ENCODE data around the gene CALHM4.

DNA sequence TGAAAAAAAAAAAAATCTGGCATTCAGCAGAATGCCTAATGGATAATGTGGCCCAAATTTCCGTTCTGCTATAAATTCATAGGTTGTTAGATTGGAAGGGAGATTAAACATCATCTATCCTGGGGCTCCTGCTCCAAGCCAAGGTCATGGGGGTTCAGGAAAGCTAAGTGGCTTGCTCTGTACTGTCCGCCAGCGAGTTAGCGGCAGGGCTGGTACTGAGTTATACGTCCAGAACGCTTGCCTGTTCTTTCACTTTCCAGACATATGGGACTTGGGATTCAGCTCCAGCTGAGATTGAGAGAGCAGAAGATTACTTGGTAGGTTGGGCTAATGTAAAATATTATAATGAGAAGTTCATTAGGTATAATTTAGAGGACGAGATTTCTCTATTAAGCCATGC lies 18.6 kb downstream of the CALHM4 start:
- TF ChIP-seq, protein P1, sequence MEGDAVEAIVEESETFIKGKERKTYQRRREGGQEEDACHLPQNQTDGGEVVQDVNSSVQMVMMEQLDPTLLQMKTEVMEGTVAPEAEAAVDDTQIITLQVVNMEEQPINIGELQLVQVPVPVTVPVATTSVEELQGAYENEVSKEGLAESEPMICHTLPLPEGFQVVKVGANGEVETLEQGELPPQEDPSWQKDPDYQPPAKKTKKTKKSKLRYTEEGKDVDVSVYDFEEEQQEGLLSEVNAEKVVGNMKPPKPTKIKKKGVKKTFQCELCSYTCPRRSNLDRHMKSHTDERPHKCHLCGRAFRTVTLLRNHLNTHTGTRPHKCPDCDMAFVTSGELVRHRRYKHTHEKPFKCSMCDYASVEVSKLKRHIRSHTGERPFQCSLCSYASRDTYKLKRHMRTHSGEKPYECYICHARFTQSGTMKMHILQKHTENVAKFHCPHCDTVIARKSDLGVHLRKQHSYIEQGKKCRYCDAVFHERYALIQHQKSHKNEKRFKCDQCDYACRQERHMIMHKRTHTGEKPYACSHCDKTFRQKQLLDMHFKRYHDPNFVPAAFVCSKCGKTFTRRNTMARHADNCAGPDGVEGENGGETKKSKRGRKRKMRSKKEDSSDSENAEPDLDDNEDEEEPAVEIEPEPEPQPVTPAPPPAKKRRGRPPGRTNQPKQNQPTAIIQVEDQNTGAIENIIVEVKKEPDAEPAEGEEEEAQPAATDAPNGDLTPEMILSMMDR (IDR thresholded peaks at IDR 0.05), result no peak
- no peak for TF ChIP-seq RAD21 (IDR thresholded peaks at IDR 0.05; ENCODE audit: low read length)
- TF ChIP-seq GABPA (IDR thresholded peaks at IDR 0.05; ENCODE audit: low read depth), result no peak
- no peak for TF ChIP-seq SMC3 (IDR thresholded peaks at IDR 0.05; ENCODE audit: low read depth, low read length)
- no peak for TF ChIP-seq GATA2 (CRISPR knock-in tag; IDR thresholded peaks at IDR 0.05)
- no peak for TF ChIP-seq CHD2 (IDR thresholded peaks at IDR 0.05; ENCODE audit: low read length, partially characterized antibody)
- no peak for TF ChIP-seq PBX3 (IDR thresholded peaks at IDR 0.05)
- TF ChIP-seq, protein P2, sequence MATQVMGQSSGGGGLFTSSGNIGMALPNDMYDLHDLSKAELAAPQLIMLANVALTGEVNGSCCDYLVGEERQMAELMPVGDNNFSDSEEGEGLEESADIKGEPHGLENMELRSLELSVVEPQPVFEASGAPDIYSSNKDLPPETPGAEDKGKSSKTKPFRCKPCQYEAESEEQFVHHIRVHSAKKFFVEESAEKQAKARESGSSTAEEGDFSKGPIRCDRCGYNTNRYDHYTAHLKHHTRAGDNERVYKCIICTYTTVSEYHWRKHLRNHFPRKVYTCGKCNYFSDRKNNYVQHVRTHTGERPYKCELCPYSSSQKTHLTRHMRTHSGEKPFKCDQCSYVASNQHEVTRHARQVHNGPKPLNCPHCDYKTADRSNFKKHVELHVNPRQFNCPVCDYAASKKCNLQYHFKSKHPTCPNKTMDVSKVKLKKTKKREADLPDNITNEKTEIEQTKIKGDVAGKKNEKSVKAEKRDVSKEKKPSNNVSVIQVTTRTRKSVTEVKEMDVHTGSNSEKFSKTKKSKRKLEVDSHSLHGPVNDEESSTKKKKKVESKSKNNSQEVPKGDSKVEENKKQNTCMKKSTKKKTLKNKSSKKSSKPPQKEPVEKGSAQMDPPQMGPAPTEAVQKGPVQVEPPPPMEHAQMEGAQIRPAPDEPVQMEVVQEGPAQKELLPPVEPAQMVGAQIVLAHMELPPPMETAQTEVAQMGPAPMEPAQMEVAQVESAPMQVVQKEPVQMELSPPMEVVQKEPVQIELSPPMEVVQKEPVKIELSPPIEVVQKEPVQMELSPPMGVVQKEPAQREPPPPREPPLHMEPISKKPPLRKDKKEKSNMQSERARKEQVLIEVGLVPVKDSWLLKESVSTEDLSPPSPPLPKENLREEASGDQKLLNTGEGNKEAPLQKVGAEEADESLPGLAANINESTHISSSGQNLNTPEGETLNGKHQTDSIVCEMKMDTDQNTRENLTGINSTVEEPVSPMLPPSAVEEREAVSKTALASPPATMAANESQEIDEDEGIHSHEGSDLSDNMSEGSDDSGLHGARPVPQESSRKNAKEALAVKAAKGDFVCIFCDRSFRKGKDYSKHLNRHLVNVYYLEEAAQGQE (IDR thresholded peaks at IDR 0.05; ENCODE audit: low read depth, low read length), result no peak
- TF ChIP-seq EP300 (IDR thresholded peaks at IDR 0.05; ENCODE audit: borderline replicate concordance in 1 of 2, low read depth in 1 of 2, low read length in 1 of 2), result no peak
- no peak for TF ChIP-seq NFIC (IDR thresholded peaks at IDR 0.05; ENCODE audit: borderline replicate concordance)
- TF ChIP-seq TCF12 (IDR thresholded peaks at IDR 0.05), result no peak
- TF ChIP-seq, protein P3, sequence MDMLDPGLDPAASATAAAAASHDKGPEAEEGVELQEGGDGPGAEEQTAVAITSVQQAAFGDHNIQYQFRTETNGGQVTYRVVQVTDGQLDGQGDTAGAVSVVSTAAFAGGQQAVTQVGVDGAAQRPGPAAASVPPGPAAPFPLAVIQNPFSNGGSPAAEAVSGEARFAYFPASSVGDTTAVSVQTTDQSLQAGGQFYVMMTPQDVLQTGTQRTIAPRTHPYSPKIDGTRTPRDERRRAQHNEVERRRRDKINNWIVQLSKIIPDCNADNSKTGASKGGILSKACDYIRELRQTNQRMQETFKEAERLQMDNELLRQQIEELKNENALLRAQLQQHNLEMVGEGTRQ (IDR thresholded peaks at IDR 0.05; ENCODE audit: borderline replicate concordance, low read depth, low read length), result no peak
